Caco-2 (cell line): ENCODE measurements around the gene PYGL. TPM values are rescaled to one million over a fixed set of nuclear protein-coding genes. Genes with fewer than 3 reads are reported as not detected.

Source experiments
- BruUV-seq: library from RNA; stranded (reverse); fragments of 400-500 nt; replicated peaks from 2 replicates; lab custom pipeline; 2021; lab: Mats Ljungman, UMichigan
- CTCF ChIA-PET: fragments of 300-600 bp; sonication (Branson Sonifier 250); formaldehyde crosslinking; loops from one replicate; lab custom pipeline; 2022; ENCODE audit warnings: antibody characterized with exemption; lab: Charles Lee
- POLR2A ChIA-PET: fragments of 300-600 bp; sonication (Branson Sonifier 250); formaldehyde crosslinking; loops from one replicate; lab custom pipeline; 2022; ENCODE audit warnings: antibody characterized with exemption; lab: Charles Lee
- DNase-seq, 2 experiments: peaks; one replicate each; pipeline versions ENCODE4 v3.0.0 to v3.0.0-alpha.2; 2020 to 2022
- H3K27me3 ChIP-seq: replicated peaks from 2 replicates; pipeline ENCODE4 v1.6.0; 2011; ENCODE audit warnings: low read length; ENCODE audit not compliant: control insufficient read depth, insufficient read depth
- H3K36me3 ChIP-seq: 2 replicates; pipeline ENCODE4 v1.5.1; 2011; ENCODE audit warnings: low read length; ENCODE audit not compliant: control insufficient read depth, insufficient read depth
- H3K4me1 ChIP-seq: fragments of 250-450 bp; sonication (Bioruptor Pico); 2 replicates; pipeline ENCODE4 v1.5.1; 2020; ENCODE audit warnings: mild to moderate bottlenecking
- H3K4me3 ChIP-seq: 2 replicates; pipeline ENCODE4 v1.5.1; 2011; ENCODE audit warnings: low read depth, mild to moderate bottlenecking, control low read depth, low read length
- H3K9me3 ChIP-seq: fragments of 250-450 bp; sonication (Bioruptor Pico); 2 replicates; pipeline ENCODE4 v1.5.1; 2020; ENCODE audit warnings: mild to moderate bottlenecking, moderate library complexity
- H3K27ac Mint-ChIP-seq: one replicate; pipeline ENCODE4 v1.8.0; 2022; ENCODE audit warnings: mixed read lengths; ENCODE audit not compliant: unreplicated experiment
- H3K27me3 Mint-ChIP-seq: one replicate; pipeline ENCODE4 v1.8.0; 2022; ENCODE audit warnings: mixed read lengths; ENCODE audit not compliant: insufficient read depth, unreplicated experiment
- H3K36me3 Mint-ChIP-seq: one replicate; pipeline ENCODE4 v1.8.0; 2022; ENCODE audit warnings: mild to moderate bottlenecking, mixed read lengths; ENCODE audit not compliant: insufficient read depth, unreplicated experiment
- H3K4me1 Mint-ChIP-seq: one replicate; pipeline ENCODE4 v1.8.0; 2022; ENCODE audit warnings: low read depth, mixed read lengths; ENCODE audit not compliant: unreplicated experiment
- H3K4me3 Mint-ChIP-seq: one replicate; pipeline ENCODE4 v1.8.0; 2022; ENCODE audit warnings: mild to moderate bottlenecking, moderate library complexity, mixed read lengths; ENCODE audit not compliant: unreplicated experiment
- H3K9me3 Mint-ChIP-seq: one replicate; pipeline ENCODE4 v1.8.0; 2022; ENCODE audit warnings: mixed read lengths; ENCODE audit not compliant: unreplicated experiment
- CTCF ChIP-seq, 2 experiments: fragments of 200-600 bp in 1 of 2; IDR thresholded peaks; 1 replicate in 1 of 2; 2 replicates in 1 of 2; pipeline versions ENCODE4 v1.5.1 to v1.8.0; 2011 to 2022; ENCODE audit warnings: antibody characterized with exemption in 1 of 2, control low read depth in 1 of 2, inconsistent platforms in 1 of 2, low read depth in 1 of 2, low read length in 1 of 2, mild to moderate bottlenecking in 1 of 2, moderate library complexity in 1 of 2; ENCODE audit not compliant: insufficient read depth in 1 of 2, severe bottlenecking in 1 of 2, unreplicated experiment in 1 of 2
- intact Hi-C: fragments of 100-400 bp; cut with micrococcal nuclease; formaldehyde crosslinking; loops from one replicate; pipeline ENCODE4 v1.10.0; 2022; ENCODE audit not compliant: unreplicated experiment
- total RNA-seq: library from RNA; stranded (reverse); gene quantifications from 2 replicates; pipeline ENCODE4 v1.2.3, GENCODE V29; 2022

The PYGL gene
- total RNA-seq, 1 experiment from 2014 or later = 98.1 TPM

DNA sequence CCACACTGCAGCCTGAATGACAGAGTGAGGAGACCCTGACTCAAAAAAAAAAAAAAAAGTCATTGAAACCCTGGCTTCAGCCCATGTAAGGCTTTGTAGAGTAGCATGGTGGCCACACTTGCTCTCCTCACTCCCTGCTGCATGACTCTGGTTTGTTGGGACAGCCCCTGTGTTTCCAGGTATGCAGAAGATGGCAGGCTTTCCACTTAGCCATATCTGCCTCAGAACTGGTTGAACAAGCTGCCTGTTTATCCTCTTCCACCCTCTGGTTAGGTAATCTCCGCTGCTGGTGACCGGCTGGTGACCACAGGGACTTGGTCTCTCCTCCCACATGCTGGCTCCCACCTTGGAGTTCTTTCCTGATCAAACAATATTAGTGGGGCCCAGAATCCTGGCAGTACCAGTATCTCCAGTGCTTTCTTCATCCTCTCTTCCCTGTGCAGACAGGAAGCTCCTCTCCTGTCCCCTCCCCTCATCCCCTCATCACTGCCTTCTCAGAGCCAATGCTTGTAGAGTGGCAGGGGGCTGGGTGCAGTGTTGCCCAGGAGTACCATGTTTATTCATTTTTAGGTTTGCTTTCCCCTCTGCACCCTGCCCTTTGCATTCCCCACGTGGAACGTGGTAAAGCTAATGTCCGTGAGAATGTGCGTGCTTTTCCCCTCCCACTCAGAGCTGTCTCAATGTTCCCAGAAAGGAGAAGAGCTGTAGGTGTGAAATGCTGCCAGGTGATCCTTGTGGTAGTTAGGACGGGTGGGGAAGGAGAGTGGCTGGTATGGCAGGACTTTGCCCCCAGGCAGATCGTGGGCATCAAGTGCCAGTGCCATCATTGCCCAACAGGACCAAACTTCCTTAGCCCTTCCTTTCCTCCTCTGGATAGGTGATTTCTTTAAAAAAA is 61.1 kb downstream of the PYGL start:
- DNase-seq = peak; percentile 68 to 69
- no peaks in the 10 kb centered on the region for H3K36me3 ChIP-seq
- H3K4me1 ChIP-seq = peaks cover 5% of the 10 kb centered on the region
- CTCF ChIA-PET = no interaction called here
- no peak overlapping the region for H3K4me3 ChIP-seq
- no peaks in the 10 kb centered on the region for H3K27me3 ChIP-seq
- H3K9me3 ChIP-seq = no peaks in the 10 kb centered on the region
- H3K36me3 Mint-ChIP-seq = no peaks in the 10 kb centered on the region
- no TSS peak for BruUV-seq
- H3K27me3 Mint-ChIP-seq = no peaks in the 10 kb centered on the region
- no peak for TF ChIP-seq CTCF (IDR thresholded peaks at IDR 0.05; ENCODE audit: insufficient read depth in 1 of 2, low read depth in 1 of 2, low read length in 1 of 2, severe bottlenecking in 1 of 2, unreplicated experiment in 1 of 2)
- H3K9me3 Mint-ChIP-seq = no peaks in the 10 kb centered on the region
- peaks cover 8% of the 10 kb centered on the region for H3K4me1 Mint-ChIP-seq
- intact Hi-C loops = no loop called here
- POLR2A ChIA-PET = interaction anchor here (0.6 kb wide), 1 partner anchor 364 kb away, joined by 3 read pairs; no protein-coding TSS in a partner anchor
- peak overlapping the region; percentile 41 for H3K4me3 Mint-ChIP-seq
- H3K27ac Mint-ChIP-seq = no peak overlapping the region

DNA sequence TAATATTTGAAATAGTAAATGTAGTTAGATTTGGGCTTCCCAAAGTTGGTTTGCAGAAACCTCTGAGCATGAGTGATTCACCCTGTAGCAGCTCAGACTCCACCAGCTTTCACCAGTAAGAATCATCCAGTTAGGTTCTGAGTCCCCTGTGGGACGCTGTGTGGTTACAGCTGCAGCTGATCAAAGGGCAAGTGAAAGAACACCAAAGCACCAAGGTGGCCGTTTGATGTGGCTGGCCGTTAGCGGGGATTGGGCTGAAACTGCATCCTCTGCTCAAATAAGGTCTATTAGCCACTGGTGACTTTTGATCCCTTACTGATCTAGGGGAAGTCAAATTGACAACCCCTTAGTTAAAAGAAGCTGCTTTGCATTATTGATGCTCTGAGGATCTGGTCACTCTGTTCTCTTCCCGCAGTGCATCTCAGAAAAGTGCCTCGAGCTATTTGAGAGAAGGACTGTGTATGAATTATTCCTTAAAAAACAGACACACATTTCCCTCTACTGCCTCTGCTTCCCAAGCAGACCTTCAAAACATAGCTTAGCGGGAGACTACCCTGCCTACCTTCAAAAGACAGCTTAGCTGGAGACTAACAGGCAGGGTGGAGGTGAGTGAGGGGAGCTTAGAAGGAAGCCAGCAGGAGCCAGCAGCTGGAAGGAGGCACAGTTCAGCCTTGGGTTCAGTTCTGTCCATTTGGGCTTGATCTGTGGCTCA is 68.8 kb downstream of the PYGL start:
- H3K27me3 Mint-ChIP-seq = peaks cover 3% of the 10 kb centered on the region
- intact Hi-C loops = no loop called here

More for the DNA sequence above, 68.8 kb downstream of the PYGL start:
- ChIA-PET POLR2A (no interaction called here), CTCF (no interaction called here)
- no peaks in the 10 kb centered on the region for H3K36me3 Mint-ChIP-seq
- TF ChIP-seq CTCF (IDR thresholded peaks at IDR 0.05; ENCODE audit: insufficient read depth in 1 of 2, low read depth in 1 of 2, low read length in 1 of 2, severe bottlenecking in 1 of 2, unreplicated experiment in 1 of 2) = no peak
- no peak for DNase-seq
- BruUV-seq = no TSS peak
- H3K27ac Mint-ChIP-seq = no peak overlapping the region
- no peaks in the 10 kb centered on the region for H3K9me3 Mint-ChIP-seq
- no peak overlapping the region for H3K4me3 Mint-ChIP-seq
- H3K4me1 Mint-ChIP-seq = no peaks in the 10 kb centered on the region
- Histone ChIP-seq H3K27me3 (no peaks in the 10 kb centered on the region), H3K4me3 (no peak overlapping the region), H3K36me3 (no peaks in the 10 kb centered on the region), H3K9me3 (no peaks in the 10 kb centered on the region), H3K4me1 (no peaks in the 10 kb centered on the region)
